CD14-positive monocyte (primary cell): Measurements from ENCODE around the gene KCNIP3. TPM values are rescaled to one million over a fixed set of nuclear protein-coding genes. Genes with fewer than 3 reads are reported as not detected.

Experiments
- DNase-seq, 3 donors: peaks; one replicate each; pipeline ENCODE4 v3.0.0-alpha.2; 2011 to 2022
- H2AFZ ChIP-seq: 2 replicates; pipeline ENCODE4 v1.6.0; 2012; ENCODE audit warnings: mild to moderate bottlenecking, low read depth, low read length, inconsistent platforms; ENCODE audit not compliant: insufficient read depth, poor library complexity, severe bottlenecking
- H3K27ac ChIP-seq, 2 donors: 1 replicate in 1 of 2; 2 replicates in 1 of 2; pipeline ENCODE4 v1.5.1; 2012 to 2013; ENCODE audit warnings: low read length in 2 of 2, control low read depth in 1 of 2, inconsistent platforms in 1 of 2, low read depth in 1 of 2, mild to moderate bottlenecking in 1 of 2
- H3K27me3 ChIP-seq, 2 donors: one replicate each; pipeline versions ENCODE4 v1.6.0 to v1.6.1; 2011 to 2013; ENCODE audit warnings: low read length in 2 of 2; ENCODE audit not compliant: control insufficient read depth in 2 of 2, insufficient read depth in 2 of 2
- H3K36me3 ChIP-seq, 2 donors: replicated peaks in 1 of 2; 1 replicate in 1 of 2; 2 replicates in 1 of 2; pipeline versions ENCODE4 v1.5.1 to v1.6.1; 2012 to 2013; ENCODE audit warnings: low read length in 2 of 2, control low read depth in 1 of 2, inconsistent platforms in 1 of 2, mild to moderate bottlenecking in 1 of 2; ENCODE audit not compliant: insufficient read depth in 2 of 2, control insufficient read depth in 1 of 2
- H3K4me1 ChIP-seq, 2 donors: 1 replicate in 1 of 2; 2 replicates in 1 of 2; pipeline versions ENCODE4 v1.5.1 to v1.6.1; 2012 to 2013; ENCODE audit warnings: low read length in 2 of 2, control low read depth in 1 of 2, inconsistent platforms in 1 of 2, mild to moderate bottlenecking in 1 of 2, moderate library complexity in 1 of 2; ENCODE audit not compliant: insufficient read depth in 2 of 2, control insufficient read depth in 1 of 2
- H3K4me2 ChIP-seq: replicated peaks from 2 replicates; pipeline ENCODE3; 2012; ENCODE audit warnings: low read length, moderate library complexity, mild to moderate bottlenecking; ENCODE audit not compliant: poor library complexity, severe bottlenecking; ENCODE audit errors: extremely low read depth
- H3K4me3 ChIP-seq, 3 experiments: fragments of 200-600 bp in 1 of 3; sonication (generic) in 1 of 3; replicated peaks in 1 of 3; 1 replicate in 2 of 3; 2 replicates in 1 of 3; pipeline ENCODE4 v1.5.1; 2011 to 2013; ENCODE audit warnings: low read length in 3 of 3, mild to moderate bottlenecking in 3 of 3, control low read depth in 2 of 3, low read depth in 2 of 3, inconsistent platforms in 1 of 3, moderate library complexity in 1 of 3
- H3K79me2 ChIP-seq: 2 replicates; pipeline ENCODE4 v1.6.0; 2012; ENCODE audit warnings: mild to moderate bottlenecking, control low read depth, inconsistent platforms, low read length, moderate library complexity; ENCODE audit not compliant: insufficient read depth
- H3K9ac ChIP-seq: 2 replicates; pipeline ENCODE4 v1.6.0; 2017; ENCODE audit warnings: low read length, mild to moderate bottlenecking; ENCODE audit not compliant: insufficient read depth, poor library complexity, severe bottlenecking
- H3K9me3 ChIP-seq, 2 donors: replicated peaks in 1 of 2; 1 replicate in 1 of 2; 2 replicates in 1 of 2; pipeline versions ENCODE4 v1.5.1 to v1.6.1; 2012 to 2013; ENCODE audit warnings: low read length in 2 of 2, control low read depth in 1 of 2; ENCODE audit not compliant: control insufficient read depth in 1 of 2, insufficient read depth in 1 of 2
- H4K20me1 ChIP-seq: 2 replicates; pipeline ENCODE4 v1.6.0; 2012; ENCODE audit warnings: mild to moderate bottlenecking, low read length, control low read depth, moderate library complexity; ENCODE audit not compliant: insufficient read depth
- H3K27ac Mint-ChIP-seq, 7 donors: one replicate each; pipeline ENCODE4 v1.8.0; 2020; ENCODE audit warnings: mild to moderate bottlenecking in 7 of 7, mixed read lengths in 7 of 7, moderate library complexity in 6 of 7, inconsistent platforms in 2 of 7
- H3K27me3 Mint-ChIP-seq, 3 donors: one replicate each; pipeline ENCODE4 v1.8.0; 2021 to 2022; ENCODE audit warnings: low read depth in 3 of 3, mild to moderate bottlenecking in 3 of 3, mixed read lengths in 3 of 3, moderate library complexity in 3 of 3, inconsistent platforms in 1 of 3
- H3K36me3 Mint-ChIP-seq, 2 donors: one replicate each; pipeline ENCODE4 v1.8.0; 2020; ENCODE audit warnings: mixed read lengths in 2 of 2, inconsistent platforms in 1 of 2, mild to moderate bottlenecking in 1 of 2
- H3K4me1 Mint-ChIP-seq: one replicate; pipeline ENCODE4 v1.8.0; 2020; ENCODE audit warnings: mild to moderate bottlenecking, mixed read lengths
- H3K4me3 Mint-ChIP-seq, 2 donors: one replicate each; pipeline ENCODE4 v1.8.0; 2020; ENCODE audit warnings: mild to moderate bottlenecking in 2 of 2, mixed read lengths in 2 of 2, moderate library complexity in 1 of 2
- H3K9me3 Mint-ChIP-seq, 7 donors: one replicate each; pipeline ENCODE4 v1.8.0; 2020 to 2022; ENCODE audit warnings: mixed read lengths in 7 of 7, mild to moderate bottlenecking in 6 of 7, moderate library complexity in 6 of 7, inconsistent platforms in 2 of 7
- CTCF ChIP-seq: fragments of 200-600 bp; IDR thresholded peaks from one replicate; pipeline ENCODE4 v1.8.0; 2022; ENCODE audit warnings: antibody characterized with exemption, mild to moderate bottlenecking
- WGBS: methylation state at CpG from one replicate; pipeline ENCODE4 v1.1.5; 2013; ENCODE audit warnings: missing lambda C conversion rate; ENCODE audit not compliant: insufficient coverage; 5-methylcytosine and 5-hydroxymethylcytosine counted together
- intact Hi-C, 2 donors: fragments of 100-400 bp; cut with micrococcal nuclease; formaldehyde crosslinking; loops; one replicate each; pipeline versions ENCODE4 v1.15.0 to v1.15.1; 2023
- polyA plus RNA-seq, 3 donors: library from polyadenylated mRNA; depleted of rRNA in 1 of 3; unstranded in 2 of 3; stranded (reverse) in 1 of 3; fragments of 300-500 nt in 2 of 3; fragments of >200 nt in 1 of 3; fragmentation: Illumina TruSeq in 2 of 3; gene quantifications; 1 replicate in 2 of 3; 2 replicates in 1 of 3; pipeline ENCODE4 v1.2.3, GENCODE V29; 2012 to 2021

The KCNIP3 gene
- polyA plus RNA-seq, 3 donors = not detected

- H3K27ac Mint-ChIP-seq = no peak overlapping the region
- no peak for DNase-seq
- intact Hi-C loops = no loop called here
Observed at GRCh38 chr2:95289253-95289652, 7.9 kb upstream of the KCNIP3 start.

GRCh38 chr2:95291222-95291621, 5.9 kb upstream of the KCNIP3 start:
- no peak for TF ChIP-seq CTCF
- Histone ChIP-seq H4K20me1 (no peaks in the 10 kb centered on the region), H3K4me1 (no peaks in the 10 kb centered on the region), H3K27me3 (no peaks in the 10 kb centered on the region), H3K9ac (no peak overlapping the region), H2AFZ (no peak overlapping the region), H3K4me2 (no peak overlapping the region), H3K79me2 (no peaks in the 10 kb centered on the region), H3K36me3 (no peaks in the 10 kb centered on the region), H3K4me3 (no peak overlapping the region), H3K9me3 (peaks cover 0 to 21% of the 10 kb centered on the region in 2 donors), H3K27ac (no peak overlapping the region)
- Mint-ChIP-seq H3K4me3 (no peak overlapping the region), H3K4me1 (no peaks in the 10 kb centered on the region), H3K9me3 (peaks cover 8 to 32% (median 19%) of the 10 kb centered on the region in 7 donors), H3K27me3 (peaks cover 1 to 10% (median 2%) of the 10 kb centered on the region in 3 donors), H3K27ac (no peak overlapping the region), H3K36me3 (no peaks in the 10 kb centered on the region)
- DNase-seq = no peak
- intact Hi-C loops = no loop called here

More at GRCh38 chr2:95289253-95289652, 7.9 kb upstream of the KCNIP3 start:
- no peaks in the 10 kb centered on the region for H3K27me3 ChIP-seq
- H3K4me3 ChIP-seq = no peak overlapping the region
- H3K79me2 ChIP-seq = no peaks in the 10 kb centered on the region
- peaks cover 1 to 7% (median 2%) of the 10 kb centered on the region in 3 donors for H3K27me3 Mint-ChIP-seq
- H3K4me3 Mint-ChIP-seq = no peak overlapping the region
- WGBS = 76% methylated on average over 6 of the region's 7 CpGs
- no peak for TF ChIP-seq CTCF
- H3K27ac ChIP-seq = no peak overlapping the region
- no peaks in the 10 kb centered on the region for H3K36me3 ChIP-seq
- H3K4me1 ChIP-seq = no peaks in the 10 kb centered on the region
- no peak overlapping the region for H3K4me2 ChIP-seq
- no peaks in the 10 kb centered on the region for H4K20me1 ChIP-seq
- H3K9me3 ChIP-seq = peaks cover 0 to 21% of the 10 kb centered on the region in 2 donors
- peaks cover 8 to 24% (median 19%) of the 10 kb centered on the region in 7 donors for H3K9me3 Mint-ChIP-seq
- no peaks in the 10 kb centered on the region for H3K4me1 Mint-ChIP-seq
- H2AFZ ChIP-seq = no peak overlapping the region
- H3K9ac ChIP-seq = no peak overlapping the region
- H3K36me3 Mint-ChIP-seq = no peaks in the 10 kb centered on the region
